Naive thymus-derived CD8-positive, alpha-beta T cell (primary cell): ENCODE data around the gene TOGARAM1. TPM values are rescaled to one million over a fixed set of nuclear protein-coding genes. Genes with fewer than 3 reads are reported as not detected.

Experiments used
- ATAC-seq, 2 donors: fragments of 150-1000 bp; cut with Tn5 transposase in 1 of 2; sonication (Bioruptor Pico), chemical (Tn5 transposase) in 1 of 2; 1 replicate in 1 of 2; 2 replicates in 1 of 2; pipeline ENCODE4 v1.10.0; 2021; ENCODE audit warnings: mild to moderate bottlenecking in 2 of 2, moderate library complexity in 2 of 2
- POLR2A ChIA-PET: fragments of 350-600 bp; sonication (Branson Sonifier 250); formaldehyde crosslinking; loops from one replicate; lab custom pipeline; 2021; ENCODE audit warnings: antibody characterized with exemption; lab: Charles Lee
- DNase-seq, 10 donors: peaks; one replicate each; pipeline versions ENCODE4 v3.0.0 to v3.0.0-alpha.2; 2020 to 2022
- H3K27ac Mint-ChIP-seq, 10 donors: one replicate each; pipeline ENCODE4 v1.8.0; 2020 to 2022; ENCODE audit warnings: mild to moderate bottlenecking in 10 of 10, mixed read lengths in 10 of 10, moderate library complexity in 4 of 10, inconsistent platforms in 1 of 10
- H3K27me3 Mint-ChIP-seq, 5 donors: one replicate each; pipeline ENCODE4 v1.8.0; 2021 to 2022; ENCODE audit warnings: mixed read lengths in 5 of 5
- H3K36me3 Mint-ChIP-seq, 3 donors: one replicate each; pipeline ENCODE4 v1.8.0; 2020 to 2022; ENCODE audit warnings: mixed read lengths in 3 of 3, mild to moderate bottlenecking in 2 of 3, inconsistent platforms in 1 of 3
- H3K4me1 Mint-ChIP-seq, 4 donors: one replicate each; pipeline ENCODE4 v1.8.0; 2021 to 2022; ENCODE audit warnings: mixed read lengths in 4 of 4
- H3K4me3 Mint-ChIP-seq, 10 donors: one replicate each; pipeline ENCODE4 v1.8.0; 2020 to 2022; ENCODE audit warnings: mild to moderate bottlenecking in 10 of 10, mixed read lengths in 10 of 10, moderate library complexity in 6 of 10, inconsistent platforms in 1 of 10
- H3K9me3 Mint-ChIP-seq, 9 donors: one replicate each; pipeline ENCODE4 v1.8.0; 2020 to 2022; ENCODE audit warnings: mixed read lengths in 9 of 9, mild to moderate bottlenecking in 3 of 9, inconsistent platforms in 1 of 9, moderate library complexity in 1 of 9
- polyA plus RNA-seq, 3 donors: library from polyadenylated mRNA; unstranded; fragments of 300-500 nt; fragmentation: Illumina TruSeq; gene quantifications; one replicate each; pipeline ENCODE4 v1.2.3, GENCODE V29; 2021
- total RNA-seq, 8 experiments: library from RNA in 2 of 8; stranded (reverse) in 2 of 8; gene quantifications; one replicate each; pipeline ENCODE4 v1.2.3 and lab custom pipeline; 2021 to 2026

TOGARAM1 gene
- total and polyA plus RNA-seq, 5 experiments from 2014 or later = 7.6 to 18.3 (median 13.3) TPM

DNA sequence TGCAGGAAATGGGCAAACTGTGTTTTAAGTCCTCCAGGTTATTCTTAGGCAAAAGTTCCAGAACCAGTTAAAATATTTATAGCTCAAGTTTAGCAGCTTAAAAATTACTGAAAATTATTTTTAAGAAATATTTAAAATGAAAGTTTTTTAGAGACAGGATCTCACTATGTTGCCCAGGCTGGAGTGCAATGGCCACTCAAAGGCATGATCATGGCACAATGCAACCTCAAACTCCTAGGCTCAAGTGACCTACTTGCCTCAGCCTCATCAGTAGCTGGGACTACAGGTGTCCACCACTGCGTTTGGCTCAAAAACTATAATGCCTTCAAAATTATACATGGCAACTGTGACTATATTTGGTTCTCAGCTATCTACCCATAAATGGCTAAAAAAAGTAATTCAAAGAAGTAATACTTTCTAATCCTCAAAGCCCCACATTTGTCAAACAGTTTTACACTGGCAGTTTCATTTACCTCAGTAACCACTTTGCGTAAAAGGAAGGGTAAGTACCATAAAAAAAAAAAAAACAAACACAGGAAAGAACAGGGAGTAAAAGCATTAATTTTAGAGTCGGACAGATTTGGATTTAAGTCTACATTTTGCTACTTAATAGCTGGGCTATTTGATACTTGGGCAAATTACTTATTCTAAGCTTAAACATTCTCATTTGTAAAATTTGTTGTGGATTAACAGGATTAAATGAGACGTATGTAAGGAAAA, 9.4 kb upstream of the TOGARAM1 start:
- Mint-ChIP-seq H3K4me1 (peaks cover 12 to 63% (median 46%) of the 10 kb centered on the region in 4 donors), H3K9me3 (no peaks in the 10 kb centered on the region)

DNA sequence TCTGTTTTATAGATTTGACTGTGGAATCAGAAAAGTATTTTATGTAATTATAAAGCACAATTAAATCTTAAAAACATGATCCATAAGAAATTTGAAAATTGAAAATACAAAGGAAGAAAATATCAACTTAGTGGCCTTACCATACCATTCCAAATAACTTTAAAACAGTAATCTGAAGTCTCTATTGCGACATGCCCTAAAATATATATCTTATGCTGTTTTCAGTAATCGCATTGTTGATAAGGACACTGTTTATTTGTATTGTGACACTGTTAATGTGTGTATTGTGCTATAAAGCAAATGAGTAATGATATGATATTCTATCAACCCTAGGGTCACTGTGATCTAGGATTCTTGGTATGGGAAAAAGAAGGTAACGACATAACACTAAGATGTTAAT, 7.2 kb upstream of the TOGARAM1 start:
- Mint-ChIP-seq H3K27me3 (no peaks in the 10 kb centered on the region), H3K4me1 (peaks cover 9 to 69% (median 42%) of the 10 kb centered on the region in 4 donors), H3K36me3 (peaks cover 0 to 45% (median 13%) of the 10 kb centered on the region in 3 donors), H3K4me3 (peak overlapping the region in 1 of 10 donors; percentile 22), H3K27ac (no peak overlapping the region), H3K9me3 (no peaks in the 10 kb centered on the region)
- no peak for DNase-seq
- POLR2A ChIA-PET = no interaction called here
- ATAC-seq = no peak

More for the DNA sequence above, 9.4 kb upstream of the TOGARAM1 start:
- Mint-ChIP-seq H3K4me3 (no peak overlapping the region), H3K27me3 (no peaks in the 10 kb centered on the region), H3K36me3 (peaks cover 0 to 58% (median 23%) of the 10 kb centered on the region in 3 donors), H3K27ac (peak overlapping the region in 1 of 10 donors; percentile 60)
- no peak for DNase-seq
- POLR2A ChIA-PET = no interaction called here
- no peak for ATAC-seq

DNA sequence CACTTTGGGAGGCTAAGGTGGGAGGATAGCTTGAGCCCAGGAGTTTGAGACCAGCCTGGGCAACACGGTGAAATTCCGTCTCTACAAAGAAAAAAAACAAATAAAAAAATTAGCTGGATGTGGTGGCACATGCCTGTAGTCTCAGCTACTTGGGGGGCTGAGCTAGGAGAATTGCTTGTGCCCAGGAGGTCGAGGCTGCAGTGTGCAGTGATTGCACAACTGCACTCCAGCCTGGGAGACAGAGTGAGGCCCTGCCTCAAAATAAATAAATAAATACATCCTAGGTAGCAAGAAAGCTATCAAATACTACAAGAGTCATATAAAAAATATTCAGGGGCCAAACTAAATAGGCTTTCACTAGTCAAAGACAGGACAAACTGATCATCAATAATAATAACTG, 6.5 kb upstream of the TOGARAM1 start:
- H3K27me3 Mint-ChIP-seq = no peaks in the 10 kb centered on the region
- no peak overlapping the region for H3K27ac Mint-ChIP-seq
- ATAC-seq = no peak
- no peaks in the 10 kb centered on the region for H3K9me3 Mint-ChIP-seq
- H3K4me1 Mint-ChIP-seq = peaks cover 11 to 74% (median 43%) of the 10 kb centered on the region in 4 donors
- POLR2A ChIA-PET = no interaction called here
- H3K4me3 Mint-ChIP-seq = peak overlapping the region in 3 of 10 donors; percentile 10 to 33 (median 13)
- no peak for DNase-seq
- peaks cover 0 to 44% (median 11%) of the 10 kb centered on the region in 3 donors for H3K36me3 Mint-ChIP-seq

DNA sequence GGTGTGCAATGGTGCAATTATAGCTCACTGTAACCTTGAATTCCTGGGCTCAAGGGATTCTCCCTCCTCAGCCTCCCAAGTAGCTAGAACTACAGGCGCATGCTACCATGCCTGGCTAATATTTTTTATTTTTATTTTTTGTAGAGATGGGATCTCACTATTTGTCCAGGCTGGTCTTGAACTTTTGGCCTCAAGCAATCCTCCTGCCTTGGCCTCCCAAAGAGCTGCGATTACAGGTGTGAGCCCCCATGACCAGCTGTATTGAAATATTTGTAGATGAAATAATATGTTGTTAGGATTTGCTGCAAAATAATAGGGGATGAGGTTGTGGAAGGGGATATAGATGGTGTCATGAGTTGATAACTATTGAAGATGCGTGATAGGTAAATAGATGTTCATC, 5.1 kb upstream of the TOGARAM1 start:
- H3K9me3 Mint-ChIP-seq = no peaks in the 10 kb centered on the region
- no peak overlapping the region for H3K27ac Mint-ChIP-seq
- ATAC-seq (no peak), DNase-seq (no peak)
- H3K27me3 Mint-ChIP-seq = no peaks in the 10 kb centered on the region
- POLR2A ChIA-PET = no interaction called here
- H3K4me1 Mint-ChIP-seq = peaks cover 7 to 67% (median 35%) of the 10 kb centered on the region in 4 donors
- peaks cover 0 to 33% (median 8%) of the 10 kb centered on the region in 3 donors for H3K36me3 Mint-ChIP-seq
- peak overlapping the region in 6 of 10 donors; percentile 1 to 16 (median 3) for H3K4me3 Mint-ChIP-seq

DNA sequence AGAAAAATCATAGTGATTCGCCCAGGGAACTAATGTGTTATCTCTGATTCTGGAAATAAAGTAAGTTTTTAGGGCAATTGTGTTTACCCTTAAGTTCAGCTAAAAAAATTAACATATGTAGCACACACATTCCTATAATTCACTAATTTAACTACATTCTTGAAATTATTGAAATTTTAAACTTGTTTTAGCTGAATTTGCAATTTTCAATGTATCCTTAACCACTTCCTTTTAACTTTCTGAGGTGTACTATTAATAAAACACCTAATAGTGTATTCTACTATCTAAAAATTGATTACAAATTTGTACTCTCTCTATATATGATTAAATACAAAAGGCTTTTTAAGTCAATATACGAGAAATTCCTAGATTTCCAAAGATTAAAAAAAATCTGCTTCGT, 2.5 kb upstream of the TOGARAM1 start:
- Mint-ChIP-seq H3K4me3 (peak overlapping the region in 3 of 10 donors; percentile 19 to 62 (median 27)), H3K36me3 (peaks cover 14 to 20% (median 20%) of the 10 kb centered on the region in 3 donors), H3K9me3 (peaks cover 0 to 21% (median 0%) of the 10 kb centered on the region in 9 donors), H3K4me1 (peaks cover 12 to 68% (median 45%) of the 10 kb centered on the region in 4 donors), H3K27me3 (no peaks in the 10 kb centered on the region), H3K27ac (peak overlapping the region in 1 of 10 donors; percentile 85)
- POLR2A ChIA-PET = interaction anchor here (1.0 kb wide), 1 partner anchor 57 kb away, joined by 3 read pairs; no protein-coding TSS in a partner anchor
- DNase-seq (no peak), ATAC-seq (no peak)

DNA sequence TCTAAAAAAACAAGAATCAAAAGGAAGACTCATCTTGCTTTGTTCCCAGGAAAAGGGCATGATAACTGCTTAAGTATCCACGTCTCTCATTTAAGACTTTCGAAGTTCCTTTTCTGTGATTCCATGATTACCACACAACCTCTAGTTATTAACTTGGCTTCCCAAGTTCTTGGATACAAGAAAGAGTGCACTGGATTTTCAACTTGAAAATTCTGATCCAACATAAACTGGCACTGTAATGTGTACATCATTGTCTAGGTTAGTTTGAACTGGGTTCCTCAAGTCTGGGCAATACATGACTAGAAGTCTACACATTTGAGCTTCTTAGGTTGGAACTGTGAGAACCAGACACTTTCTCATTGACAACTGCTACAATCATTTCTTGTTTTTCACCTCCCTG, 1.8 kb upstream of the TOGARAM1 start:
- Mint-ChIP-seq H3K9me3 (peaks cover 0 to 27% (median 3%) of the 10 kb centered on the region in 9 donors), H3K36me3 (peaks cover 12 to 26% (median 25%) of the 10 kb centered on the region in 3 donors), H3K27me3 (no peaks in the 10 kb centered on the region), H3K4me3 (peak overlapping the region in 2 of 10 donors; percentile 5 to 53), H3K4me1 (peaks cover 12 to 71% (median 47%) of the 10 kb centered on the region in 4 donors), H3K27ac (peak overlapping the region in 7 of 10 donors; percentile 34 to 85 (median 68))
- DNase-seq = no peak
- POLR2A ChIA-PET = interaction anchor here (1.0 to 4.8 kb wide), 4 partner anchors 28 to 124 kb away, joined by 3 to 60 read pairs (median 11); partner anchors contain the start of gene PRPF39
- ATAC-seq = no peak

DNA sequence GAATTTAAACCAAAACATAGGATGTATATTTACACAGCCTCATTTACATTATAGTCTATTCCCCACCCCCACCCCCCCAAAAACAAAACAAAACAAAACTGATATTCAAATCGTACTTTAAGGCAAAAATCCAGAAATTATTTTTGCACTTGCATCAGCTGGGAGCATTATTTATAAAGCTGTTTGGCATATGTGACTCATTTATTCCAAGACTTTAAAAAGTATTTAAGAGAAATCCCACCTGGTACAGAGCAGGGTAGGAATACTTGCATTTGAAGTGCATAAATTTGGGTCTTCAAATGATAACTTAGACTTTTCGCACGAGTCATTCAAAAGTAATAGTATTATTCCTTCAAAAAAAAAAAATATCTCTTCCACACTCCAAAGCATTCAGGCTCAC, 1.3 kb upstream of the TOGARAM1 start:
- H3K9me3 Mint-ChIP-seq = peaks cover 0 to 32% (median 5%) of the 10 kb centered on the region in 9 donors
- H3K4me1 Mint-ChIP-seq = peaks cover 12 to 71% (median 46%) of the 10 kb centered on the region in 4 donors
- POLR2A ChIA-PET = interaction anchor here (1.0 to 4.8 kb wide), 7 partner anchors 18 to 292 kb away, joined by 3 to 60 read pairs (median 15); partner anchors contain the start of genes FANCM, FKBP3, MIS18BP1 and PRPF39
- no peak for DNase-seq
- H3K36me3 Mint-ChIP-seq = peaks cover 10 to 28% (median 28%) of the 10 kb centered on the region in 3 donors
- H3K27ac Mint-ChIP-seq = peak overlapping the region in 7 of 10 donors; percentile 34 to 85 (median 68)
- no peaks in the 10 kb centered on the region for H3K27me3 Mint-ChIP-seq
- no peak for ATAC-seq
- H3K4me3 Mint-ChIP-seq = peak overlapping the region in 1 of 10 donors; percentile 53

DNA sequence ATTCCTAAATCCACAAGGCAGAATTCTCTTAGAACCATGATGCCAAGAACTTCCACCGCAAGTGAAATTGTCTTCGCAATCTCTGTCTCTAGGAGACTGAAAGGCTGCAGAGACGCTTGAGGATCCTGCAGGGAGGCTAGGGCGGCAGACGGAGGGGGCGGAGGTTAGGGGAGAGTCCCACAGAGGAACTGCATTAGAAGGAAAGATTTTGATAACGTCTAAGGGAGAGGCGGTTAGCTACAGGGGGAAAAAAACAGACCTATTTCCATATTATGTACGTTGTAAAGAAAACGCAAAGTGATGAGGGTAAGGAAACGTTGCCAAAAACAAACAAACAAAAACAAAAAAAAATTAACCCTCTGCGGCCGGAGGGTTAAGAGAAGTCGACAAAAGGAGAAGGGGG, 838 bp upstream of the TOGARAM1 start:
- DNase-seq (peak; percentile 44 to 79 (median 62)), ATAC-seq (peak; percentile 45 to 51)
- Mint-ChIP-seq H3K4me1 (peaks cover 12 to 67% (median 44%) of the 10 kb centered on the region in 4 donors), H3K9me3 (peaks cover 0 to 35% (median 5%) of the 10 kb centered on the region in 9 donors), H3K36me3 (peaks cover 7 to 30% (median 27%) of the 10 kb centered on the region in 3 donors), H3K27ac (no peak overlapping the region), H3K27me3 (no peaks in the 10 kb centered on the region), H3K4me3 (no peak overlapping the region)
- POLR2A ChIA-PET = interaction anchor here (0.8 to 4.8 kb wide), 9 partner anchors 18 to 292 kb away, joined by 3 to 60 read pairs (median 7); partner anchors contain the start of genes FANCM, FKBP3, MIS18BP1 and PRPF39

DNA sequence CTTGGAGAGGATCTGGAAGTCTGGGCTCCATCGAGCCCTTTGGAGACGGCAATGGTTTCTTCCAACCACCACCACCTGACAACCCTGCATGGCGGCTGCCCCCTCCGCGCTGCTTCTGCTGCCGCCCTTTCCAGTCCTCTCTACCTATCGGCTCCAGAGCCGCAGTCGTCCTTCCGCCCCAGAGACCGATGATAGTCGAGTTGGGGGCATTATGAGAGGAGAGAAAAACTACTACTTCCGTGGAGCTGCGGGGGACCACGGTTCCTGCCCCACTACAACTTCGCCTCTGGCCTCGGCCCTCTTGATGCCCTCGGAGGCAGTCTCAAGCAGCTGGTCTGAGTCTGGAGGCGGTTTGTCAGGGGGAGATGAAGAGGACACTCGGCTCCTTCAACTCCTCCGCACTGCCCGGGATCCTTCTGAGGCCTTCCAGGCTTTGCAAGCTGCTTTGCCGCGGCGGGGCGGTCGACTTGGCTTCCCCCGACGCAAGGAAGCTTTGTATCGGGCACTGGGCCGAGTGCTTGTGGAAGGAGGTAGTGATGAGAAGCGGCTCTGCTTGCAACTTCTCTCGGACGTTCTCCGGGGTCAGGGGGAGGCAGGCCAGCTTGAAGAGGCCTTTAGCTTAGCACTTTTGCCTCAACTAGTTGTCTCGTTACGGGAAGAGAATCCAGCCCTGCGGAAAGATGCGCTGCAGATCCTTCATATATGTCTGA, 499 bp downstream of the TOGARAM1 start:
- peaks cover 15 to 68% (median 47%) of the 10 kb centered on the region in 4 donors for H3K4me1 Mint-ChIP-seq
- no peak for DNase-seq
- POLR2A ChIA-PET = interaction anchor here (0.5 to 4.8 kb wide), 10 partner anchors 17 to 290 kb away, joined by 3 to 60 read pairs (median 6); partner anchors contain the start of genes FANCM, FKBP3, MIS18BP1 and PRPF39

DNA sequence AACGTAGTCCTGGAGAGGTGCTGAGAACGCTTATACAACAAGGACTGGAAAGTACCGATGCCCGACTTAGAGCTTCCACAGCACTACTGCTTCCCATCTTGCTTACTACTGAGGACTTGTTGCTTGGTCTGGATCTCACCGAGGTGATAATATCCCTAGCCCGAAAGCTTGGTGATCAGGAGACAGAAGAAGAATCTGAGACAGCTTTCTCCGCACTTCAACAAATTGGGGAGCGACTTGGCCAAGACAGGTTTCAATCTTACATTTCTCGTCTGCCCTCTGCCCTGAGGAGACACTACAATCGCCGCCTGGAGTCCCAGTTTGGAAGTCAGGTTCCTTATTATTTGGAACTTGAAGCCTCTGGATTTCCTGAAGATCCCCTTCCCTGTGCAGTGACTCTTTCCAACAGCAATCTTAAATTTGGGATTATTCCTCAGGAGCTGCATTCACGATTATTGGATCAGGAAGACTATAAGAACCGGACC, 1.1 kb downstream of the TOGARAM1 start:
- DNase-seq (no peak), ATAC-seq (no peak)
- H3K9me3 Mint-ChIP-seq = peaks cover 10 to 51% (median 16%) of the 10 kb centered on the region in 9 donors
- H3K27ac Mint-ChIP-seq = no peak overlapping the region
- peaks cover 9 to 42% (median 41%) of the 10 kb centered on the region in 3 donors for H3K36me3 Mint-ChIP-seq
- no peaks in the 10 kb centered on the region for H3K27me3 Mint-ChIP-seq
- peaks cover 16 to 69% (median 50%) of the 10 kb centered on the region in 4 donors for H3K4me1 Mint-ChIP-seq
- H3K4me3 Mint-ChIP-seq = no peak overlapping the region
- POLR2A ChIA-PET = interaction anchor here (1.0 to 4.8 kb wide), 7 partner anchors 16 to 290 kb away, joined by 4 to 60 read pairs (median 15); partner anchors contain the start of genes FANCM, FKBP3, MIS18BP1 and PRPF39

More for the DNA sequence above, 499 bp downstream of the TOGARAM1 start:
- Mint-ChIP-seq H3K27me3 (no peaks in the 10 kb centered on the region), H3K27ac (no peak overlapping the region), H3K9me3 (peaks cover 6 to 46% (median 14%) of the 10 kb centered on the region in 9 donors), H3K4me3 (no peak overlapping the region), H3K36me3 (peaks cover 8 to 37% (median 36%) of the 10 kb centered on the region in 3 donors)
- peak; percentile 49 to 59 for ATAC-seq

DNA sequence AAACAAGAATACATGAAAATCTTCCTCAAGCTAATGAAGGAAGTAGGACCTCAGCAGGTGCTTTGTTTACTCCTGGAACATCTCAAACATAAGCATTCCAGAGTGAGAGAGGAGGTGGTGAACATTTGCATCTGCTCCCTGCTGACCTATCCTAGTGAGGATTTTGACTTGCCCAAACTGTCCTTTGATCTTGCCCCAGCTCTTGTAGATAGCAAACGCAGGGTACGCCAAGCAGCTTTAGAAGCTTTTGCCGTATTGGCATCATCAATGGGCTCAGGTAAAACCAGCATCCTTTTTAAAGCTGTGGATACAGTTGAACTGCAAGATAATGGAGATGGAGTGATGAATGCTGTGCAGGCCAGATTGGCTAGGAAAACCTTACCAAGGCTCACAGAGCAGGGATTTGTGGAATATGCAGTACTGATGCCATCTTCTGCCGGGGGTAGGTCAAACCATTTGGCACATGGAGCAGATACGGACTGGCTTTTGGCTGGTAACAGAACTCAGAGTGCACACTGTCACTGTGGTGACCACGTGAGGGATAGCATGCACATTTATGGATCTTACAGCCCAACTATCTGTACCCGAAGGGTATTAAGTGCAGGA, 1.9 kb downstream of the TOGARAM1 start:
- Mint-ChIP-seq H3K4me3 (peak overlapping the region in 2 of 10 donors; percentile 52 to 56), H3K27ac (peak overlapping the region in 4 of 10 donors; percentile 14 to 37 (median 21)), H3K4me1 (peaks cover 19 to 69% (median 56%) of the 10 kb centered on the region in 4 donors), H3K9me3 (peaks cover 10 to 58% (median 24%) of the 10 kb centered on the region in 9 donors), H3K36me3 (peaks cover 15 to 48% (median 46%) of the 10 kb centered on the region in 3 donors), H3K27me3 (no peaks in the 10 kb centered on the region)
- ATAC-seq (no peak), DNase-seq (no peak)
- POLR2A ChIA-PET = interaction anchor here (0.6 to 4.8 kb wide), 3 partner anchors 39 to 170 kb away, joined by 3 to 60 read pairs (median 4); partner anchors contain the start of gene FKBP3
